ENCODE results near the gene CACNA2D4. TPM values are rescaled to one million over a fixed set of nuclear protein-coding genes. Genes with fewer than 3 reads are reported as not detected.

Gene CACNA2D4, protein sequence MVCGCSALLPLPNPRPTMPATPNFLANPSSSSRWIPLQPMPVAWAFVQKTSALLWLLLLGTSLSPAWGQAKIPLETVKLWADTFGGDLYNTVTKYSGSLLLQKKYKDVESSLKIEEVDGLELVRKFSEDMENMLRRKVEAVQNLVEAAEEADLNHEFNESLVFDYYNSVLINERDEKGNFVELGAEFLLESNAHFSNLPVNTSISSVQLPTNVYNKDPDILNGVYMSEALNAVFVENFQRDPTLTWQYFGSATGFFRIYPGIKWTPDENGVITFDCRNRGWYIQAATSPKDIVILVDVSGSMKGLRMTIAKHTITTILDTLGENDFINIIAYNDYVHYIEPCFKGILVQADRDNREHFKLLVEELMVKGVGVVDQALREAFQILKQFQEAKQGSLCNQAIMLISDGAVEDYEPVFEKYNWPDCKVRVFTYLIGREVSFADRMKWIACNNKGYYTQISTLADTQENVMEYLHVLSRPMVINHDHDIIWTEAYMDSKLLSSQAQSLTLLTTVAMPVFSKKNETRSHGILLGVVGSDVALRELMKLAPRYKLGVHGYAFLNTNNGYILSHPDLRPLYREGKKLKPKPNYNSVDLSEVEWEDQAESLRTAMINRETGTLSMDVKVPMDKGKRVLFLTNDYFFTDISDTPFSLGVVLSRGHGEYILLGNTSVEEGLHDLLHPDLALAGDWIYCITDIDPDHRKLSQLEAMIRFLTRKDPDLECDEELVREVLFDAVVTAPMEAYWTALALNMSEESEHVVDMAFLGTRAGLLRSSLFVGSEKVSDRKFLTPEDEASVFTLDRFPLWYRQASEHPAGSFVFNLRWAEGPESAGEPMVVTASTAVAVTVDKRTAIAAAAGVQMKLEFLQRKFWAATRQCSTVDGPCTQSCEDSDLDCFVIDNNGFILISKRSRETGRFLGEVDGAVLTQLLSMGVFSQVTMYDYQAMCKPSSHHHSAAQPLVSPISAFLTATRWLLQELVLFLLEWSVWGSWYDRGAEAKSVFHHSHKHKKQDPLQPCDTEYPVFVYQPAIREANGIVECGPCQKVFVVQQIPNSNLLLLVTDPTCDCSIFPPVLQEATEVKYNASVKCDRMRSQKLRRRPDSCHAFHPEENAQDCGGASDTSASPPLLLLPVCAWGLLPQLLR
- 0.26 and 0.99 TPM in 2 replicates for total RNA-seq
- 0.47 and 0.68 TPM in 2 replicates for polyA plus RNA-seq
- 0.61 and 0.82 TPM in 2 replicates for polyA plus RNA-seq (2012)
- not detected in 2 replicates for polyA minus RNA-seq (ENCODE audit: low replicate concordance)

DNA sequence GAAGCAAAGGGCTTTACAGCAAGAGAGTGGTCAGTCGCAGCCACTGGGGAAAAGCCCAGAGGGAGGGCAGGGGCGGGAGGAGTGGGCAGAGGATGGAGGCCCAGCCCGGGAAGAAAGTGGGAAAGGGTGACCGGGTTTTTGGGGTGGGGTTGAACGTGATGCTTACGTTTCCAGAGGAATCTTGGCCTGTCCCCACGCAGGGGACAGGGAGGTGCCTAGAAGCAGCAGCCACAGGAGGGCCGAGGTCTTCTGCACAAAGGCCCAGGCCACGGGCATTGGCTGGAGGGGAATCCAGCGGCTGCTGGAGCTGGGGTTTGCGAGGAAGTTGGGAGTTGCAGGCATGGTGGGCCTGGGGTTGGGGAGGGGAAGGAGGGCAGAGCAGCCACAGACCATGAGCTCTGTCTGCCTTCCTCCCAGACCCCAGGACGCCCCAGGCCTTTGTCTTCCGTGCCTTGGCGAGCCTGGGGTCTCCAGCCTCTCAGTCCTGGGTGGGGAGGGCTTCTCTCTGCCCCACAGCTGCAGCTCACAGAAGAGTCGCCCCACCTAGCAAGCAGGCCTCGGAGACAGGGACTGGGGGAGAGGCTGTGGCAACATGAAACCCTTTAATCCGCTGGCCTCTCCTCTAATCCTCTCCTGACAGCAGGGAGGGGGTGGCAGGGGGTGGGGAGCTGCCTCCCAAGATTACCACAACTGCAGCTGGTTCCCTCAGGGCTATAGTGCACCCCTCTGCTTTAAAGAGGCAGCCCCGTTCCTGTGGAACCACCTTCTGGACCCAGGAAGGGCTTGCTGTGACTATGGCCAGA lies at the start of gene CACNA2D4:
TSS of gene CACNA2D4 (minus strand) at position 572 of the 803 bp plus-strand sequence. CDS start at position 393, 179 bp downstream.
- no peak within 1 kb of the TSS for H3K4me2 ChIP-seq (ENCODE audit: extremely low read depth, insufficient read depth, low read length)
- no peak for TF ChIP-seq EZH2 (IDR thresholded peaks at IDR 0.05; ENCODE audit: low read length, missing control alignments)
- TF ChIP-seq, protein P1, sequence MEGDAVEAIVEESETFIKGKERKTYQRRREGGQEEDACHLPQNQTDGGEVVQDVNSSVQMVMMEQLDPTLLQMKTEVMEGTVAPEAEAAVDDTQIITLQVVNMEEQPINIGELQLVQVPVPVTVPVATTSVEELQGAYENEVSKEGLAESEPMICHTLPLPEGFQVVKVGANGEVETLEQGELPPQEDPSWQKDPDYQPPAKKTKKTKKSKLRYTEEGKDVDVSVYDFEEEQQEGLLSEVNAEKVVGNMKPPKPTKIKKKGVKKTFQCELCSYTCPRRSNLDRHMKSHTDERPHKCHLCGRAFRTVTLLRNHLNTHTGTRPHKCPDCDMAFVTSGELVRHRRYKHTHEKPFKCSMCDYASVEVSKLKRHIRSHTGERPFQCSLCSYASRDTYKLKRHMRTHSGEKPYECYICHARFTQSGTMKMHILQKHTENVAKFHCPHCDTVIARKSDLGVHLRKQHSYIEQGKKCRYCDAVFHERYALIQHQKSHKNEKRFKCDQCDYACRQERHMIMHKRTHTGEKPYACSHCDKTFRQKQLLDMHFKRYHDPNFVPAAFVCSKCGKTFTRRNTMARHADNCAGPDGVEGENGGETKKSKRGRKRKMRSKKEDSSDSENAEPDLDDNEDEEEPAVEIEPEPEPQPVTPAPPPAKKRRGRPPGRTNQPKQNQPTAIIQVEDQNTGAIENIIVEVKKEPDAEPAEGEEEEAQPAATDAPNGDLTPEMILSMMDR (conservative IDR thresholded peaks at IDR 0.05 in 1 of 2, IDR thresholded peaks at IDR 0.05 in 1 of 2; ENCODE audit: low read depth in 1 of 2, low read length in 2 of 2): no peak
- no peaks in the 10 kb centered on the region for H3K79me2 ChIP-seq (ENCODE audit: control insufficient read depth, insufficient read depth, low read length)
- H3K36me3 ChIP-seq (ENCODE audit: control insufficient read depth, insufficient read depth, low read length): no peaks in the 10 kb centered on the region
- no peak within 1 kb of the TSS for H2AFZ ChIP-seq (ENCODE audit: low read length)
- peaks cover 24% of the 10 kb centered on the region for H3K27me3 ChIP-seq (ENCODE audit: control insufficient read depth, insufficient read depth, low read length)
- DNase-seq (ENCODE audit: low read depth in 2 of 2): no peak
- H4K20me1 ChIP-seq (ENCODE audit: control insufficient read depth, extremely low read depth, insufficient read depth, low read length): no peaks in the 10 kb centered on the region
- no peaks in the 10 kb centered on the region for H3K4me1 ChIP-seq (ENCODE audit: control insufficient read depth, extremely low read depth, insufficient read depth, low read length)
- no peak within 1 kb of the TSS for H3K9ac ChIP-seq (ENCODE audit: insufficient read depth, low read length)
- H3K27ac ChIP-seq (ENCODE audit: insufficient read depth, low read length): no peak within 1 kb of the TSS
- no peaks in the 10 kb centered on the region for H3K9me3 ChIP-seq (ENCODE audit: control insufficient read depth, insufficient read depth, low read depth, low read length)
- H3K4me3 ChIP-seq (replicated peaks in 1 of 4; ENCODE audit: control extremely low read depth in 1 of 4, insufficient read depth in 1 of 4, low read depth in 3 of 4, low read length in 4 of 4): no peak within 1 kb of the TSS

DNA sequence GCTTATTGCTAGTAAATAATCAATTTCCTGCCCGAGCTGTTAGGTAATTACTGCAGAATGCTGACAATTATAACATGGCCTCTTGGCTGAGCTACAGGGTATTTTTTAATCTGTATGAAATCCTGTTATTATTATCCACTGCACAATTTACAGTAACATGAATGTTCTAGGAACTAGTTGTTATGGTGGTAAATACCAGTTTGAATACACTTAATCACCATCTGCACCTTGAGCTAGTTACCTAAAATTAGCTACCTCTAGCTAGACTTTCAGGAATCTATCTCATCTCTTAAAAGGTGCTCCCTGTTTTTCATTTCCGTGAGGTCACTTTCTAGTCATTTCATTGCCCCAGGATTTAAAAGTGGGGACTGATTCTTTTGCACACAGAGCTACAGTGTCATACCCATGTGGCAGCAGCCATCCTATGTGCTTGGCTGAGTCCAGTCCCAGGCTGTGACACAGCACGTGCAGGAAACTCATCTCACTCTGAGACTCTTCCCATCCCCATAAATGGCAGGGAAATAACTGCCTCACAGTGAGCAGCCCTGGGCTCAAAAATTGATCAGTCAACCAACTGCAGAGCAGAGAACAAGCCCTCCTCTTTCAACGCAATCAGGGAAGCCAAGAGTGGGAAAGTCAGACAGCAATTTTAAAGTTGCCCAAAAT lies 48.2 kb upstream of the CACNA2D4 start:
- no peak overlapping the region for H3K4me2 ChIP-seq (ENCODE audit: extremely low read depth, insufficient read depth, low read length)
- H3K36me3 ChIP-seq (ENCODE audit: control insufficient read depth, insufficient read depth, low read length): peaks cover 3% of the 10 kb centered on the region

More for the DNA sequence above, 48.2 kb upstream of the CACNA2D4 start:
- no peak for DNase-seq (ENCODE audit: low read depth in 2 of 2)
- Histone ChIP-seq H3K4me3 (replicated peaks in 1 of 4; ENCODE audit: control extremely low read depth in 1 of 4, insufficient read depth in 1 of 4, low read depth in 3 of 4, low read length in 4 of 4) (no peak overlapping the region), H3K79me2 (ENCODE audit: control insufficient read depth, insufficient read depth, low read length) (no peaks in the 10 kb centered on the region), H4K20me1 (ENCODE audit: control insufficient read depth, extremely low read depth, insufficient read depth, low read length) (no peaks in the 10 kb centered on the region), H3K9me3 (ENCODE audit: control insufficient read depth, insufficient read depth, low read depth, low read length) (no peaks in the 10 kb centered on the region), H2AFZ (ENCODE audit: low read length) (no peak overlapping the region), H3K27ac (ENCODE audit: insufficient read depth, low read length) (no peak overlapping the region), H3K27me3 (ENCODE audit: control insufficient read depth, insufficient read depth, low read length) (no peaks in the 10 kb centered on the region), H3K4me1 (ENCODE audit: control insufficient read depth, extremely low read depth, insufficient read depth, low read length) (no peaks in the 10 kb centered on the region), H3K9ac (ENCODE audit: insufficient read depth, low read length) (no peak overlapping the region)
- TF ChIP-seq, protein P1 (conservative IDR thresholded peaks at IDR 0.05 in 1 of 2, IDR thresholded peaks at IDR 0.05 in 1 of 2; ENCODE audit: low read depth in 1 of 2, low read length in 2 of 2): no peak
- TF ChIP-seq EZH2 (IDR thresholded peaks at IDR 0.05; ENCODE audit: low read length, missing control alignments): no peak
